ENCODE results near the gene F12.

- TF ChIP-seq CTCF (conservative IDR thresholded peaks at IDR 0.05 in 1 of 2, IDR thresholded peaks at IDR 0.05 in 1 of 2; ENCODE audit: low read depth in 1 of 2, low read length in 2 of 2), result no peak
- TF ChIP-seq EZH2 (IDR thresholded peaks at IDR 0.05; ENCODE audit: low read length, missing control alignments), result no peak
Measured at GRCh38 chr5:177386542-177386941, 22.8 kb downstream of the F12 start.

All from fibroblast of lung (primary cell).